GM19397 (cell line): ENCODE results near the gene SART3.

Source experiments
- ATAC-seq: cut with Tn5 transposase; IDR thresholded peaks from one replicate; pipeline ENCODE4 v1.9.1; 2021; ENCODE audit warnings: mild to moderate bottlenecking, moderate library complexity; ENCODE audit not compliant: unreplicated experiment

SART3 gene

DNA sequence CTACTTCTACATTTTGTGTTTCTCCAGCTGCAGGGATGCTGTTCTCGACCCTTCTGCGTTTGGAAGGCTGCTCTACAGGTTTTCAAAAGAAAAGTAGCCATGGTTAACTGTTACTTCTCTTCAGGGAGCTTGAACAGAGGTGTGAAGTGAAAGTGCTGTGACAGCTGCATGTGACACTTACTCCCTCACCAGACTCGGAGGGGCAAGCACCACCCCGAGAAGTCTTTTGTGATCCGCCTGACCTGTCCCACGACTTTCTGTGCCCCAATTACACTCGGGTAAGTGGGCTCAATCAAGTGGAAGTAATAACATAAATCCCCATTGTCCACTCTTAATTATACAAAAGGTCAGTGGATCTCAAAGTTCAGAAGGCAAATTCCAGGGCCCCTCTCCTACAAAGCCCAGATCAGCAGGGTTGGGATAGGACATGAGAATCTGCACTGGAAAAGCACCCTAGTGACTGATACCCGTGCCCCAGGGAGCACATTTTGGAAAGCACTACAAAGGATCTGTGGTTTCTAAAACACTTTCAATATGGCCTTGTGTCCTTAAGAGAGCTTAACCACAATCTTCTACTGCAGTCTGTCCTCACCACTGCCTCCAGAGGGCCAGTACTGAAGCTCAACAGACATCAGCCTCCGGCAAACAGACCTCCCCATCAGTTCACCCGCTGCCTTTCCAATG is 34.3 kb downstream of the SART3 start:
- ATAC-seq, result no peak

DNA sequence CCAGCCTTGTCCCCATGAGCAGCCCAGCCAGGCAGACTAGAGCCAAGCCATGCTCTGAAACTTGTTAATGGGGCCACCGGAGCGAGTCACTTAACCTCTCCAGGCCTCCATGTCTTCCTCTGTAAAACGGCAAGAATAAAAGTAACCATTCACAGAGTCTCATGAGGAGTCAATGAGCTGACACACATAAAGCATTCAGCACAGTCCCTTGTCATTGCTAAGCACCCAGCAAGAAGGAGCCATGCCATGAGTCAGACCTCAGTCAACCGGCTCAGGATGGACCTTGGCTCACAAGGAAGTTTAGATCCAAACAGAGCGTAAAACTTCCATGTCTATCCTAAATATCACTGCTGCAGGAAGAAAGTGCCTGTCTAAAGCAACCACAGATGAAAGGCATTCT is 35.3 kb downstream of the SART3 start:
- no peak for ATAC-seq

GRCh38 chr12:108523365-108523764 is 37.6 kb downstream of the SART3 start:
- no peak for ATAC-seq

- ATAC-seq, result no peak
Observed at GRCh38 chr12:108519558-108519957, 41.4 kb downstream of the SART3 start.

DNA sequence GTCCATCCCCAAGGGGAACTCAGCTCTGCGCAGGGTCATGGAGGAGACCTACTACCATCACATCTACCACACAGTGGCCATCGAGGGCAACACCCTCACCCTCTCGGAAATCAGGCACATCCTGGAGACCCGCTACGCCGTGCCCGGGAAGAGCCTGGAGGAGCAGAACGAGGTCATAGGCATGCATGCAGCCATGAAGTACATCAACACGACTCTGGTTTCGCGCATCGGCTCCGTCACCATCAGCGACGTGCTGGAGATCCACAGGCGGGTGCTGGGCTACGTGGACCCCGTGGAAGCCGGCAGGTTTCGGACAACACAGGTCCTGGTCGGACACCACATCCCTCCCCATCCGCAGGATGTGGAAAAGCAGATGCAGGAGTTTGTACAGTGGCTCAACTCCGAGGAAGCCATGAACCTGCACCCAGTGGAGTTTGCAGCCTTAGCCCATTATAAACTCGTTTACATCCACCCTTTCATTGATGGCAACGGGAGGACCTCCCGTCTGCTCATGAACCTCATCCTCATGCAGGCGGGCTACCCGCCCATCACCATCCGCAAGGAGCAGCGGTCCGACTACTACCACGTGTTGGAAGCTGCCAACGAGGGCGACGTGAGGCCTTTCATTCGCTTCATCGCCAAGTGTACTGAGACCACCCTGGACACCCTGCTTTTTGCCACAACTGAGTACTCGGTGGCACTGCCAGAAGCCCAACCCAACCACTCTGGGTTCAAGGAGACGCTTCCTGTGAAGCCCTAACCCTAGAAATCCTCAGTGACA is 42.1 kb downstream of the SART3 start:
- ATAC-seq, result no peak

DNA sequence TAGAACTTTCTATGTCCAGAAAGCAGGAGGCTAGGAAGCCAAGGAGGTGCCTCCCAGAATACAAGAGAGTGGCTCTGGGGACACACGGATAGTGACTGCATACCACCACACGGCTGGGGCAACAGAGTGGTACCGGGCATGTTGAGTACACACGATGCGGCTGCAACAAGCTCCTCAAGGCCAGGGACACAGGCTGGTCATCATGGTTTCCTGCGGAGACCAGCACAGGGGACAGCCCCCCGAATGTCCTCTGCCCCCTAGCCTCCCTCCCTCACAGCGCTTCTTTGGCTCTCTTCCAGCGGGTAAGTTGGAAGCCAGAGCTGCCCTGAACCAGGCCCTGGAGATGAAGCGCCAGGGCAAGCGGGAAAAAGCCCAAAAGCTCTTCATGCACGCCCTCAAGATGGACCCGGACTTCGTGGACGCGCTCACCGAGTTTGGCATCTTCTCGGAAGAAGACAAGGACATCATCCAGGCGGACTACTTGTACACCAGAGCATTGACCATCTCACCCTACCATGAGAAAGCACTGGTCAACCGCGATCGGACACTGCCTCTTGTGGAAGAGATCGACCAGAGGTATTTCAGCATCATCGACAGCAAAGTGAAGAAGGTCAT is 42.8 kb downstream of the SART3 start:
- ATAC-seq, result no peak

- ATAC-seq, result no peak
Observed at GRCh38 chr12:108517288-108518100, 43.5 kb downstream of the SART3 start.

DNA sequence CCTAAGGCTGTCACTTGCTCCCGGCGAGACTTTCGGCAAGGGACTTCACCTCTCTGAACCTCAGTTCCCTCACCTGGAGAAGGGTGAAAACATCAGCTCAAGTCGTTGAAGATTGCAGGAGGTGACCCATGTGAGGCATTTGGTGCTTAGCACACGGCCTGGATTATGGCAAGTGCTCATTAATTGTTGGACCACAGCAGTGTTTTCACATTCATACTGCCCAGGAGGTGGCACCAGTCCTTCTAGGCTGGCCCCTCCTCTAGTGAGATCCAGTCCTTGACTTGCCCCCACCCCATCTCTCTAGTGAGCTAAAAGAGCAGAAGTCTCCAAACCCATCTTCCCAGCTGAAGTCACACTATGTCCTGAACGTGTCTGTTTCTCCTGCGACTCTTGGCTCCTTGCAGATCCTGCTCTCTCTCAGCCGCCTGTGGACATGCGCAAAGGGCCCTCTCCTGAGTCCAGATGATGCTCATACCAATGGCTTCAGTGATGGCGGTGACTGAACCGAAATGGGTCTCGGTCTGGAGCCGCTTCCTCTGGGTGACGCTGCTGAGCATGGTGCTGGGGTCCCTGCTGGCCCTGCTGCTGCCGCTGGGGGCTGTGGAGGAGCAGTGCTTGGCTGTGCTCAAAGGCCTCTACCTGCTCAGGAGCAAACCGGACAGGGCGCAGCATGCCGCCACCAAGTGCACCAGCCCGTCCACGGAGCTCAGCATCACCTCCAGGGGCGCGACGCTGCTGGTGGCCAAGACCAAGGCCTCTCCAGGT is 44.3 kb downstream of the SART3 start:
- ATAC-seq, result no peak

DNA sequence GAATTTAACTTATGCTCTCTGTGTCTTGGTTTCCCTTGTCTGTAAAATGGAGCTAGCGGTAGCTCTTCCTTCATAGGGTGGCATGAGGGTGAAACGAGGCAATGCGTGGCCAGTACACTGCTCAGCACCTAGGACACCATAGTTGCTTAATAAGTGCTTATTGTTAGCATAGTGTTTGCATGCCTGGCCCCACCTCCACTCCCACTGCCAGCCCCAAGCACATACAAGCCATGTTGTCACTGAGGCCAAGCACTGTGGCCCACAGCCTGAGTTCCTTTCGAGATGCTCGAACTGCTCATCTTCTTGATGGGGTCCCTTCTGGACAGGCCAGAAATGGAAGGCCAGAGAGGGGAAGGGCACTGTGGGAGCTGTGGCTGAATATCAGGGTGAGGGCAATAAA is 45.1 kb downstream of the SART3 start:
- ATAC-seq, result no peak

GRCh38 chr12:108514973-108515814 is 45.8 kb downstream of the SART3 start, which contains the start of gene FICD:
Gene FICD, plus strand, starts transcription at chr12:108515277. Its CDS starts 1,696 bp downstream, at chr12:108516973.
- peak; percentile 86 for ATAC-seq

DNA sequence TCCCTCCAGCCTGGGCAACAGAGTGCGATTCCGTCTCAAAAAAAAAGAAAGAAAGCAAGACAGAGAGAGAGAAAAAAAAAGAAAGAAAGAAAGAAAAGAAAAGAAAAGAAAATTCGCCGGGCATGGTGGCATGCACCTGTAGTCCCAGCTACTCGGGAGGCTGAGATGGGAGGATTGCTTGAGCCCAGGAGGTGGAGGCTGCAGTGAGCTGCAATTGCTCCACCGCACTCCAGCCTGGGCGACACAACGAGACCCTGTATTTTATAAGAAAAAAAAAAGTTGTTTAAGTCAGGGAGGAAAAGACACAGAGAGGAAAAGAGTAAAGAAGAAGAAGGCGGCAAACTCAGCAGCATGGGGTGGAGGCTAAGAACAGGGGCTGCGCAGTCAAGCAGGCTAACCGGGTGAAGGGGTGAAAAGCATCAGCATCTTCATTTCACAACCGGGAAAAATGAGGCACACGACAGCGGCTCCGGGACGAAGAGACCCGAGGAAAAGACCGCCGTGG is 46.5 kb downstream of the SART3 start:
- ATAC-seq, result no peak

DNA sequence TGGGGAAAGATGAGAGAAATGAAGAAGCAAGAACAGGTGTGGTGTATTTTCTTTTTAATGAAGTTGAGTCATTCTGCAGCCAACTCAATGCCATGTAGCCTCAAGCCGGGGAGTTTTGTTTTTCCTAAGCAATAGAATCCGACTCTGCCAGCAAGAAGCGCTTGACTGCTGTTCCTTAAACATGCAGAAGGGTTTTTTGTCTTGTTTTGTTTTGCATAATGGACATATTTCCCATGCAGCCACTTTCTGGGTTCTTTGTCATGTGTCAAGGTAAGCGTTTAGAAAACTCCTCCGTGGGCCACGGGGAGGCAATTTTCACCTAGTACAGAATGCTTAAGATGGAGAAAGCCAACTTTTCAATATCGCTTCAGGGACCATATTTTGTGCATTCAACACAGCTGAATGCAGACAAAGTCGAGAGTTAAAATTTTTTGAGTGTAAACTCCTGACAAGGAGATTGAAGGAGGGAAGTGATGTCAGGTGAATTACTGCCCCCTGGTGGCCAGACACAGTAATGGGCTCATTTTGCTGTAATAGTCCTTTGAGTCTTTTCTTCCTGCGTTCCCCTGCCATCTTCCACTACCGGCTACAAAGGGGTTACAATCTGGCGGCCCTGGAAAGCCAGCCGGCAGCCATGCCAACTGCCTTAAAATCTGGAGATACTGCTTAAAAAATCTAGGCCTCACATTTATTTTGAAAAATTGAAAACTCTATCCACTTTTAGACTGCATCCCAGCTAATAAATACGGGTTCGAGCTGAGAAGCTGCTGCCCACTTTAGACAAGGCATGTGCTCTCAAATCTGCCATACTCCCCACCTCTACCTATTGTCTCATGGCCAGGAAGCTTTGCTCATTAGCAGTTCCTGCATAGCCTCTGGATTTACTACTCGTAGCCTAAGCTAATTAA is 49.1 kb downstream of the SART3 start:
- ATAC-seq, result no peak

DNA sequence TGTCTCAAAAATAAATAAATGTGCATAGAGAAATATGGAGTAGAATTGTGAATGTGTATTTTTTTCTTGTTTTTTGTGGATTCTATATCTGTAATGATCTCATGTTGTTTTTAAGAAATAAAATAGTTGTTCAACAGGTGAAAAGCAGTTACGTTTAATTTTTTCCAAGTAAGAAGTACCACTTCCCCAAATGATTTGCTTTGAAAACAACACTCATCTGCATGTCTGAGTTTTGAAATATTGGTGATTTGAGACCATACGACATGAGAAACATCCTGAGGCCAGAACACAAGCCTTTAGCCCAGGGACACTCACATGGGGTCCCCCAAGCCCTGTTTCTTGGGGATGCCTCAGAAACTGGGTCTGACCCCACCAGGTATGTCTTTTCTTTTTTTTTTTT is 50.1 kb downstream of the SART3 start:
- no peak for ATAC-seq

GRCh38 chr12:108509806-108510205 is 51.2 kb downstream of the SART3 start:
- no peak for ATAC-seq

DNA sequence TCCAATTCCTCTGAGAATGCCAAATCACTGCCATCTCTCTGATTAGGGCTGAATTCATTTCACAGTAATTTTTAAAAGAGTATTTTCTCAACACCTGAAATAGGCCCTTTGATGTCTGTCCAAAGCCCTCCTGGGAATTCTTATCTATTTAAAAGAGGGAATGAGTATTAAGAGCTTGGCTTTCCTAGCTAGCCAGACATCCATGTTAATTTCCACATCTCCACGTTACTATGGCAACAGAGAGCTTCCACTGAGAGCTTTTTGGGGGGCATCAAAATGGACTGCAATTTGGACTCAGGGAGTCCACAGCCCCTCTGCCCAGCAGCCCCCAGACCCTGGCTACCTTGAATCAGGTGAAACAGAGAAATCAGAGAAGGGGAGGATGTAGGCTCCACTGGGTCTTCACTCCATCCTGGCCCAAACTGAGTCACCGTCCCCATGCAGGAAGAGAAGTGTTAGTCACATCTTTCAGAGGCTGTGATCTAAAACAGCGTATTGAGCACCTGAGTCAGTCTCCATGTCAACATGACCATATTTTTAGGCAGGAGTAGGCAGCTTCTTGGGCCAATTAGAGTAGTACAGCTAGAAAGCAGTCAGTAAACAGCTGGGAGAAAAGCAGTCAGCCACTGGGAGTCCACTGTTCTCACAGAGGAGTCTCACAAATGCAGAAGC is 52.9 kb downstream of the SART3 start:
- no peak for ATAC-seq

GRCh38 chr12:108505129-108505528 is 55.8 kb downstream of the SART3 start:
- ATAC-seq, result no peak

GRCh38 chr12:108502922-108503321 is 58.1 kb downstream of the SART3 start:
- ATAC-seq, result no peak

- no peak for ATAC-seq
Observed at GRCh38 chr12:108498136-108498535, 62.8 kb downstream of the SART3 start.
